Osteocyte (in vitro differentiated cells): Measurements from ENCODE around the gene CRIP2. TPM values are rescaled to one million over a fixed set of nuclear protein-coding genes. Genes with fewer than 3 reads are reported as not detected.

ENCODE experiments used
- DNase-seq: peaks from one replicate; pipeline ENCODE4 v3.0.0; 2021; ENCODE audit warnings: mixed read lengths; ENCODE audit not compliant: unreplicated experiment; ENCODE audit errors: extremely low spot score
- H3K27ac Mint-ChIP-seq: one replicate; pipeline ENCODE4 v1.8.0; 2021; ENCODE audit warnings: mild to moderate bottlenecking, mixed read lengths; ENCODE audit not compliant: unreplicated experiment
- H3K27me3 Mint-ChIP-seq: one replicate; pipeline ENCODE4 v1.8.0; 2021; ENCODE audit warnings: mixed read lengths; ENCODE audit not compliant: unreplicated experiment
- H3K36me3 Mint-ChIP-seq: one replicate; pipeline ENCODE4 v1.8.0; 2021; ENCODE audit warnings: mixed read lengths; ENCODE audit not compliant: unreplicated experiment
- H3K4me1 Mint-ChIP-seq: one replicate; pipeline ENCODE4 v1.8.0; 2021; ENCODE audit warnings: mixed read lengths; ENCODE audit not compliant: unreplicated experiment
- H3K4me3 Mint-ChIP-seq: one replicate; pipeline ENCODE4 v1.8.0; 2021; ENCODE audit warnings: mild to moderate bottlenecking, moderate library complexity, mixed read lengths; ENCODE audit not compliant: unreplicated experiment
- H3K9me3 Mint-ChIP-seq: one replicate; pipeline ENCODE4 v1.8.0; 2021; ENCODE audit warnings: mixed read lengths; ENCODE audit not compliant: unreplicated experiment
- CTCF ChIP-seq: fragments of 200-600 bp; sonication (generic); IDR thresholded peaks from 2 replicates; pipeline ENCODE4 v1.5.0; 2021; ENCODE audit warnings: antibody characterized with exemption, mild to moderate bottlenecking, moderate library complexity
- total RNA-seq: library from RNA; stranded (reverse); gene quantifications from 2 replicates; pipeline ENCODE4 v1.2.1, GENCODE V29; 2021

Gene CRIP2
- total RNA-seq, 1 donor from 2014 or later, result 191 TPM

- H3K9me3 Mint-ChIP-seq, result peaks cover 10% of the 10 kb centered on the region
- H3K4me1 Mint-ChIP-seq, result peaks cover 18% of the 10 kb centered on the region
- no peak for TF ChIP-seq CTCF
- H3K4me3 Mint-ChIP-seq, result no peak overlapping the region
- no peak for DNase-seq
- H3K36me3 Mint-ChIP-seq, result peaks cover 19% of the 10 kb centered on the region
- H3K27me3 Mint-ChIP-seq, result no peaks in the 10 kb centered on the region
- H3K27ac Mint-ChIP-seq, result no peak overlapping the region
Observed at GRCh38 chr14:105432657-105433056, 42.0 kb upstream of the CRIP2 start.

GRCh38 chr14:105433161-105433605, 41.4 kb upstream of the CRIP2 start:
- no peaks in the 10 kb centered on the region for H3K27me3 Mint-ChIP-seq
- H3K36me3 Mint-ChIP-seq, result peaks cover 19% of the 10 kb centered on the region
- H3K4me3 Mint-ChIP-seq, result no peak overlapping the region
- peaks cover 10% of the 10 kb centered on the region for H3K9me3 Mint-ChIP-seq
- DNase-seq, result peak; percentile 82
- peaks cover 18% of the 10 kb centered on the region for H3K4me1 Mint-ChIP-seq
- no peak overlapping the region for H3K27ac Mint-ChIP-seq
- no peak for TF ChIP-seq CTCF

- Mint-ChIP-seq H3K27me3 (no peaks in the 10 kb centered on the region), H3K36me3 (peaks cover 9% of the 10 kb centered on the region), H3K4me1 (peaks cover 6% of the 10 kb centered on the region), H3K27ac (peak overlapping the region; percentile 34), H3K4me3 (no peak overlapping the region), H3K9me3 (peaks cover 10% of the 10 kb centered on the region)
- TF ChIP-seq CTCF, result no peak
- DNase-seq, result no peak
Observed at GRCh38 chr14:105436402-105436801, 38.2 kb upstream of the CRIP2 start.

- H3K9me3 Mint-ChIP-seq, result peaks cover 10% of the 10 kb centered on the region
- H3K27me3 Mint-ChIP-seq, result no peaks in the 10 kb centered on the region
- TF ChIP-seq CTCF, result no peak
- H3K27ac Mint-ChIP-seq, result no peak overlapping the region
- no peak for DNase-seq
- no peak overlapping the region for H3K4me3 Mint-ChIP-seq
- H3K36me3 Mint-ChIP-seq, result peaks cover 11% of the 10 kb centered on the region
- H3K4me1 Mint-ChIP-seq, result peaks cover 6% of the 10 kb centered on the region
Observed at GRCh38 chr14:105436891-105437722, 37.5 kb upstream of the CRIP2 start.

GRCh38 chr14:105437723-105438500, 36.7 kb upstream of the CRIP2 start:
- Mint-ChIP-seq H3K36me3 (peaks cover 15% of the 10 kb centered on the region), H3K27ac (no peak overlapping the region), H3K9me3 (peaks cover 10% of the 10 kb centered on the region), H3K27me3 (no peaks in the 10 kb centered on the region), H3K4me1 (peaks cover 6% of the 10 kb centered on the region), H3K4me3 (no peak overlapping the region)
- DNase-seq, result no peak
- no peak for TF ChIP-seq CTCF
